A673 (cell line): ENCODE results near the gene PHKA2. TPM values are rescaled to one million over a fixed set of nuclear protein-coding genes. Genes with fewer than 3 reads are reported as not detected.

Experiments used
- BruUV-seq: library from RNA; stranded (reverse); fragments of 400-500 nt; replicated peaks from 2 replicates; lab custom pipeline; 2021; lab: Mats Ljungman, UMichigan
- CTCF ChIA-PET: fragments of 300-600 bp; sonication (Branson Sonifier 250); formaldehyde crosslinking; loops from one replicate; lab custom pipeline; 2022; ENCODE audit warnings: antibody characterized with exemption; lab: Charles Lee
- POLR2A ChIA-PET: fragments of 300-600 bp; sonication (Branson Sonifier 250); formaldehyde crosslinking; loops from one replicate; lab custom pipeline; 2022; ENCODE audit warnings: antibody characterized with exemption; ENCODE audit not compliant: low non-redundant PET; lab: Charles Lee
- DNase-seq: peaks from one replicate; pipeline ENCODE4 v3.0.0-alpha.2; 2015; ENCODE audit warnings: low spot score
- H3K27ac ChIP-seq: fragments of 200-600 bp; sonication (generic); 2 replicates; pipeline ENCODE4 v1.5.1; 2016; ENCODE audit warnings: mixed run types, low read depth, mild to moderate bottlenecking, mixed read lengths, antibody characterized with exemption, low read length; ENCODE audit not compliant: poor library complexity, severe bottlenecking
- H3K27me3 ChIP-seq: fragments of 200-600 bp; sonication (generic); replicated peaks from 2 replicates; pipeline ENCODE4 v1.6.1; 2017; ENCODE audit warnings: mixed run types, low read depth, mild to moderate bottlenecking, mixed read lengths, antibody characterized with exemption, low read length; ENCODE audit not compliant: insufficient read depth, poor library complexity
- H3K36me3 ChIP-seq: fragments of 200-600 bp; sonication (generic); 2 replicates; pipeline ENCODE4 v1.6.1; 2016; ENCODE audit warnings: mixed run types, mild to moderate bottlenecking, mixed read lengths, antibody characterized with exemption, low read length; ENCODE audit not compliant: insufficient read depth, poor library complexity, severe bottlenecking
- H3K4me1 ChIP-seq: fragments of 200-600 bp; sonication (generic); 2 replicates; pipeline ENCODE4 v1.6.1; 2017; ENCODE audit warnings: mixed run types, mild to moderate bottlenecking, mixed read lengths, antibody characterized with exemption, low read length; ENCODE audit not compliant: insufficient read depth, poor library complexity, severe bottlenecking
- H3K4me3 ChIP-seq: fragments of 200-600 bp; sonication (generic); 2 replicates; pipeline ENCODE4 v1.5.1; 2016; ENCODE audit warnings: low read depth, mixed run types, mild to moderate bottlenecking, mixed read lengths, low read length; ENCODE audit not compliant: poor library complexity, severe bottlenecking
- H3K9me3 ChIP-seq: fragments of 200-600 bp; sonication (generic); 2 replicates; pipeline ENCODE4 v1.6.1; 2016; ENCODE audit warnings: mixed run types, low read depth, mild to moderate bottlenecking, mixed read lengths, antibody characterized with exemption, low read length; ENCODE audit not compliant: poor library complexity, severe bottlenecking
- EZH2 ChIP-seq: fragments of 200-600 bp; sonication (generic); IDR thresholded peaks from 2 replicates; pipeline ENCODE4 v1.6.1; 2017; ENCODE audit warnings: borderline replicate concordance, low read depth, mild to moderate bottlenecking, mixed read lengths, antibody characterized with exemption, low read length; ENCODE audit not compliant: poor library complexity, severe bottlenecking
- intact Hi-C: fragments of 100-400 bp; cut with micrococcal nuclease; formaldehyde crosslinking; loops from one replicate; pipeline ENCODE4 v1.10.0; 2022; ENCODE audit not compliant: unreplicated experiment
- total RNA-seq: library from RNA; stranded (reverse); gene quantifications from 2 replicates; pipeline ENCODE4 v1.2.3, GENCODE V29; 2021
- TF ChIP-seq, protein P1 (sequence below): fragments of 300-800, 200-600 bp; sonication (generic); conservative IDR thresholded peaks from 2 replicates; pipeline ENCODE4 v1.5.1; 2017; ENCODE audit warnings: low read depth, mild to moderate bottlenecking, antibody characterized with exemption, low read length, moderate library complexity, mixed read lengths

PHKA2 gene
- total RNA-seq, 1 experiment from 2014 or later: 31.4 TPM

DNA sequence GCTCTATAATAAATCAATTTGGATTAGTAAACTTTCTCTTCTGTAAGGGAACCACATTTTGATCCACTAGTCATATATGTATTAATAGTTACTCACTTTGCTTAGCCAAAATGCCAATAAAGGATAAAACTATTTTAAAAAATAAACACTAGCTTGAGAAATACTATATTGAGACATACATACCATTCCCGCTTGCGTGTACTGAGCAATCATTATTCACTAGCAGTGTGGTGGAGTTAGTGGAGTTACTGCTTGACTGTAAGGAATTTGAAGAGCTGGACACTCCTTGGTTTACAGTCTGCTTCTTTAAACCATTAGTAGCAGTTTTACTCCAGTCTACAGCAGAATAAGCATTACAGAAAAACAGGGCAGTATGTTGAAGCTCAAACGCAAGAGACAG, 10.8 kb upstream of the PHKA2 start:
- no peaks in the 10 kb centered on the region for H3K27me3 ChIP-seq
- H3K9me3 ChIP-seq: no peaks in the 10 kb centered on the region
- no peak for DNase-seq
- no peak overlapping the region for H3K27ac ChIP-seq
- H3K36me3 ChIP-seq: peaks cover 56% of the 10 kb centered on the region
- no TSS peak for BruUV-seq
- ChIA-PET POLR2A (no interaction called here), CTCF (no interaction called here)
- H3K4me1 ChIP-seq: peaks cover 32% of the 10 kb centered on the region
- TF ChIP-seq, protein P1, sequence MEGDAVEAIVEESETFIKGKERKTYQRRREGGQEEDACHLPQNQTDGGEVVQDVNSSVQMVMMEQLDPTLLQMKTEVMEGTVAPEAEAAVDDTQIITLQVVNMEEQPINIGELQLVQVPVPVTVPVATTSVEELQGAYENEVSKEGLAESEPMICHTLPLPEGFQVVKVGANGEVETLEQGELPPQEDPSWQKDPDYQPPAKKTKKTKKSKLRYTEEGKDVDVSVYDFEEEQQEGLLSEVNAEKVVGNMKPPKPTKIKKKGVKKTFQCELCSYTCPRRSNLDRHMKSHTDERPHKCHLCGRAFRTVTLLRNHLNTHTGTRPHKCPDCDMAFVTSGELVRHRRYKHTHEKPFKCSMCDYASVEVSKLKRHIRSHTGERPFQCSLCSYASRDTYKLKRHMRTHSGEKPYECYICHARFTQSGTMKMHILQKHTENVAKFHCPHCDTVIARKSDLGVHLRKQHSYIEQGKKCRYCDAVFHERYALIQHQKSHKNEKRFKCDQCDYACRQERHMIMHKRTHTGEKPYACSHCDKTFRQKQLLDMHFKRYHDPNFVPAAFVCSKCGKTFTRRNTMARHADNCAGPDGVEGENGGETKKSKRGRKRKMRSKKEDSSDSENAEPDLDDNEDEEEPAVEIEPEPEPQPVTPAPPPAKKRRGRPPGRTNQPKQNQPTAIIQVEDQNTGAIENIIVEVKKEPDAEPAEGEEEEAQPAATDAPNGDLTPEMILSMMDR: no peak
- TF ChIP-seq EZH2: no peak
- no peak overlapping the region for H3K4me3 ChIP-seq
- intact Hi-C loops: loop anchor here (5.0 kb wide), 1 partner anchor 57 kb away; no protein-coding TSS in a partner anchor

DNA sequence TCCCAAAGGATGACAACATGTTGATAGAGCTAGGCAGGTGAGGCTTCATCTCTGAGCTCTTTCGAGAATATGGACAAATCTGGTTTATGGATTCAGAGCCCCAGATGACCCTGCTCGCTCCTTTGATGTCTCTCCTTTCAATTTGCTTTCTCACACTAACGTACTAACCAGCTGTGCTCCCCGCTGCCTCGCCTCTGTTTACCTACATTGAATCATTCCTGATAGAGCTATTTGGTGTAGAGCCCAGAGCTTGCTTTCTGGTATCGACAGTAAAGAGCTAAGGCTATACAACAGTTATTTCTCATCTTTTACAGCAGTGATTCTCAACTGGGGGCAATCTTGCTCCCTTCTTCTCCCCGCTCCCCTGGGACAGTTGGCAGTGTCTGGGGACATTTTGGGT, 8.9 kb upstream of the PHKA2 start:
- ChIA-PET CTCF (no interaction called here), POLR2A (no interaction called here)
- intact Hi-C loops: no loop called here
- no peak overlapping the region for H3K4me3 ChIP-seq
- TF ChIP-seq EZH2: no peak
- TF ChIP-seq, protein P1: no peak
- BruUV-seq: no TSS peak
- DNase-seq: no peak
- H3K4me1 ChIP-seq: peaks cover 17% of the 10 kb centered on the region
- no peak overlapping the region for H3K27ac ChIP-seq
- H3K36me3 ChIP-seq: peaks cover 62% of the 10 kb centered on the region
- H3K9me3 ChIP-seq: no peaks in the 10 kb centered on the region
- no peaks in the 10 kb centered on the region for H3K27me3 ChIP-seq

DNA sequence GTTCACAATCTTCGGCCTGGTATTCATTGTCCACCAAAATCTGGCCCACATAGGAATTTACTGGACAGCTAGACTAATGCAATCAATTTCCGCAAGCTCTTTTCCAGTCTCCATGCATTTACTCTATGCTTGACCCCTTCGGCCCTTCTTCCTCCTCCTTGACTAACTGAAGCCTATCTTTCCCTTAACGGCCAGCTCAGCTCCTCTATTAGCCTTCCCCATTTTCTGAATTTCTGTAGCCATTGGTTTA, 1.2 kb upstream of the PHKA2 start:
- no peak for TF ChIP-seq EZH2
- TF ChIP-seq, protein P1: no peak
- DNase-seq: no peak
- peak overlapping the region; percentile 88 for H3K27ac ChIP-seq
- POLR2A ChIA-PET: no interaction called here
- peak overlapping the region; percentile 78 for H3K4me3 ChIP-seq
- CTCF ChIA-PET: no interaction called here
- no peaks in the 10 kb centered on the region for H3K4me1 ChIP-seq
- peaks cover 22% of the 10 kb centered on the region for H3K36me3 ChIP-seq
- no peaks in the 10 kb centered on the region for H3K9me3 ChIP-seq
- no peaks in the 10 kb centered on the region for H3K27me3 ChIP-seq
- intact Hi-C loops: no loop called here
- no TSS peak for BruUV-seq
